ENCODE data around the gene MICAL3. TPM values are rescaled to one million over a fixed set of nuclear protein-coding genes. Genes with fewer than 3 reads are reported as not detected.

MICAL3 gene
- total and polyA plus RNA-seq, 2 of the 8 experiments (the other 6 are each of a cell fraction or from before 2014, with no cell fraction given) = 8.3 to 41.8 TPM

DNA sequence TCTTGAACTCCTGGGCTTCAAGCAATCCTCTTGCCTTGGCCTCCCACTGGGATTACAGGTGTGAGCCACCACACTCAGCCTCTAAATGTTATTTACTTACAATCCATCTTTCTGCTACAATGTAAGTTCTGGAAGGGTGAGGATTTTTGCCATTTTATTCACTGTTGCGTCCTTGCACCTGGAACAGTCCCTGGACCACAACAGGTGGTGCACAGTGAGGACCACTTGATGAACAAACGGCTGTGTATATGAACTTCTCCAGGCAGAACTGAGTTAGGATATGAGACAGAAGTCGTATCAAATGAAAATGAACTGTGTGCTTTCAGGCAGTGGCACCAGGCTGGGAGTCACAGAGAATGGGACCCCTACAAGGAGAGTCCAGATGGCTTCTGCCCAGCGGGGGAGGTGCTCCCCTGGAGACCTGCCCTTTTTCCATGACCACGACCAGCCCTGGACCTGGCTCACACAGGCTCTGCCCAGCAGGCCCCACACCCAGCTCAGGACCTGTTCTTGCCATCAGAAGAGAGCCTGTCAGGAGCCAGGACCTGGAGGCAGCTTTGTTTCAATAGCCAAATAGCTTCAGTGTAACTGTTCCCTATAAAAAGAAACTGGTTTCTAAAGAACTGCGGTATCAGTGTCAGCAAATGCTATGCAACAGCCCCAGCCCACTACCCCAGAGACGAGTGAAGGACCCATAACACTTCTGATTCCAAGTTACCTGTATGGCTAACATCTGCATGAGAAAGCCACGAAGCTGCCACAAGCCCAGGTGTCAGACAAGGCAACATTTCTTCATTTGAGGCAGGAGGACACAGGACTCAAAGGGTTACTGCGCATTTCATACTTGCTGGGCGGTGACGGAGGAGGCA, 104.9 kb downstream of the MICAL3 start:
- H2BK15ac ChIP-seq (ENCODE audit: low read length) = no peak overlapping the region
- no peak overlapping the region for H3K18ac ChIP-seq (ENCODE audit: extremely low read depth, low read length)
- H3K9me3 ChIP-seq (ENCODE audit: insufficient read depth in 2 of 2, low read depth in 1 of 2, low read length in 1 of 2) = no peaks in the 10 kb centered on the region
- H3K9ac ChIP-seq (replicated peaks in 1 of 4; ENCODE audit: extremely low read depth in 1 of 4, low read depth in 3 of 4, low read length in 3 of 4) = no peak overlapping the region
- H4K5ac ChIP-seq (ENCODE audit: insufficient read length, low read depth, low read length) = no peak overlapping the region
- no peak overlapping the region for H2AFZ ChIP-seq (ENCODE audit: low read length)
- H2BK120ac ChIP-seq (replicated peaks; ENCODE audit: low read depth, low read length) = no peak overlapping the region
- H3K27ac ChIP-seq (ENCODE audit: low read depth, low read length) = no peak overlapping the region
- H3K23ac ChIP-seq (ENCODE audit: insufficient read length) = no peak overlapping the region
- H3K4me1 ChIP-seq (replicated peaks in 1 of 4; ENCODE audit: control insufficient read depth in 3 of 4, insufficient read depth in 4 of 4, low read length in 3 of 4) = peaks cover 15 to 32% (median 23%) of the 10 kb centered on the region in 4 experiments
- peak overlapping the region; percentile 41 for H4K91ac ChIP-seq (replicated peaks; ENCODE audit: insufficient read length, low read length)
- H3K79me2 ChIP-seq (ENCODE audit: control insufficient read depth in 1 of 2, insufficient read depth in 2 of 2, low read length in 2 of 2) = peaks cover 0 to 63% of the 10 kb centered on the region in 2 experiments; a peak in 3 of 4 replicates
- peak overlapping the region; percentile 15 for H3K4ac ChIP-seq (replicated peaks; ENCODE audit: insufficient read length, low read depth, low read length)
- no peaks in the 10 kb centered on the region for H3K23me2 ChIP-seq (ENCODE audit: low read depth, low read length)
- H2BK12ac ChIP-seq (ENCODE audit: low read depth, low read length) = no peak overlapping the region
- no peak overlapping the region for H2BK5ac ChIP-seq (ENCODE audit: low read depth, low read length)
- no peak overlapping the region for H3K14ac ChIP-seq (ENCODE audit: insufficient read length)
- H3K79me1 ChIP-seq (ENCODE audit: low read depth, low read length) = peaks cover 18% of the 10 kb centered on the region; the same call in 1 of the 2 replicates
- H2BK20ac ChIP-seq (ENCODE audit: low read length) = no peak overlapping the region
- no peak for DNase-seq (ENCODE audit: low read depth in 1 of 2, low spot score in 2 of 2)
- peaks cover 7 to 19% of the 10 kb centered on the region in 2 experiments for H4K20me1 ChIP-seq (replicated peaks in 1 of 2; ENCODE audit: control insufficient read depth in 1 of 2, insufficient read depth in 2 of 2, low read length in 2 of 2)
- no peak overlapping the region for H3K56ac ChIP-seq (replicated peaks; ENCODE audit: insufficient read length, low read depth, low read length)
- H3K36me3 ChIP-seq (ENCODE audit: control insufficient read depth in 2 of 4, insufficient read depth in 4 of 4, low read length in 3 of 4) = no peaks in the 10 kb centered on the region
- no peak overlapping the region for H4K8ac ChIP-seq (ENCODE audit: extremely low read depth, insufficient read depth, low read length)
- no peak for FAIRE-seq
- H3K4me3 ChIP-seq (ENCODE audit: extremely low read depth in 1 of 4, insufficient read depth in 2 of 4, low read depth in 3 of 4, low read length in 4 of 4) = no peak overlapping the region; a peak in 1 of 8 replicates
- POLR2A ChIA-PET (ENCODE audit: partially characterized antibody) = no interaction called here
- H2AK5ac ChIP-seq (ENCODE audit: low read depth, low read length) = no peak overlapping the region
- CTCF ChIA-PET (ENCODE audit: partially characterized antibody) = interaction anchor here (0.9 to 3.1 kb wide), 13 partner anchors 10 to 156 kb away, joined by 3 to 20 read pairs (median 4); partner anchors contain the start of gene PEX26
- WGBS, 2 experiments (ENCODE audit: extremely low coverage in 1 of 2, insufficient coverage in 1 of 2, insufficient read length in 1 of 2, insufficient replicate concordance in 2 of 2, low coverage in 1 of 2, low lambda C conversion rate in 2 of 2, missing lambda C conversion rate in 1 of 2) = 71% methylated on average over 11 of the region's 11 CpGs; no CpG with 5 or more reads in 1 of the 2 experiments
- no peaks in the 10 kb centered on the region for H3K27me3 ChIP-seq (replicated peaks in 1 of 4; ENCODE audit: control insufficient read depth in 3 of 4, extremely low read depth in 1 of 4, insufficient read depth in 3 of 4, low read length in 3 of 4)
- 0 out of 4 replicates have a peak overlapping the region, but pooled peaks of 1 of the 2 experiments have one; percentile 18 for H3K4me2 ChIP-seq (ENCODE audit: insufficient read depth in 1 of 2, low read depth in 2 of 2, low read length in 2 of 2)
- TF ChIP-seq RBBP5 (IDR thresholded peaks at IDR 0.05; ENCODE audit: borderline replicate concordance, low read depth, low read length) = no peak
- no peak for TF ChIP-seq E2F6 (IDR thresholded peaks at IDR 0.05)
- TF ChIP-seq ATF2 (IDR thresholded peaks at IDR 0.05; ENCODE audit: low read length) = no peak
- TF ChIP-seq PHF8 (conservative IDR thresholded peaks at IDR 0.05; ENCODE audit: low read depth, low read length) = no peak
- TF ChIP-seq KDM4A (IDR thresholded peaks at IDR 0.05; ENCODE audit: low read depth, low read length, severe bottlenecking) = no peak
- no peak for TF ChIP-seq SP2 (IDR thresholded peaks at IDR 0.05; ENCODE audit: low read length)
- TF ChIP-seq CHD1 (IDR thresholded peaks at IDR 0.05; ENCODE audit: low read depth, low read length) = no peak
- no peak for TF ChIP-seq YY1 (IDR thresholded peaks at IDR 0.05; ENCODE audit: low read depth, low read length)
- TF ChIP-seq RXRA (IDR thresholded peaks at IDR 0.05; ENCODE audit: insufficient read depth, low read depth, low read length) = no peak
- TF ChIP-seq CREB1 (IDR thresholded peaks at IDR 0.05) = no peak
